Epidermal melanocyte (primary cell): ENCODE results near the gene C1orf226.
A peak's percentile ranks its signal among the peaks of the same experiment; 100 is the strongest.

Experiments
- DNase-seq: peaks from one replicate; pipeline ENCODE4 v3.0.0; 2011; ENCODE audit warnings: low spot score; ENCODE audit not compliant: insufficient read length

The C1orf226 gene

DNA sequence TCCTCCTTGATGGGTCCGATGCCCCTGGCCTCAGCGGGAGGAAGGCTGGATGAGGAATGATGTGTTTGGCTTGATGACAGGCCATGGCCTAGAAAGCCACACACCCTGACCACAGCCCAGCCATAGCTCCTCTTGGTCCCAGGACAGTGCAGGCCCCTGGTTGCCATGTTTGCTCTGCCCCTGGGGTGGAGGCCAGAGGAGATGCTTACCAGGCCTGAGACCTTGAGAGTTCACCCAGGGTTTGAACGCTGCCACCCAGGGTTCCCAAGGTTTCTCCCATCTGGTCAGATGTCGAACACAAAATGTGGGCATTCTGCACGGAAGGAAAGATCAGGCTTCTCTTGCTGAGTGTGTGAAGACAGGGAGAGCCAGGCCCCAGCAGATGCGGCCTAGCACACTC lies 2.6 kb downstream of the C1orf226 start:
- no peak for DNase-seq

DNA sequence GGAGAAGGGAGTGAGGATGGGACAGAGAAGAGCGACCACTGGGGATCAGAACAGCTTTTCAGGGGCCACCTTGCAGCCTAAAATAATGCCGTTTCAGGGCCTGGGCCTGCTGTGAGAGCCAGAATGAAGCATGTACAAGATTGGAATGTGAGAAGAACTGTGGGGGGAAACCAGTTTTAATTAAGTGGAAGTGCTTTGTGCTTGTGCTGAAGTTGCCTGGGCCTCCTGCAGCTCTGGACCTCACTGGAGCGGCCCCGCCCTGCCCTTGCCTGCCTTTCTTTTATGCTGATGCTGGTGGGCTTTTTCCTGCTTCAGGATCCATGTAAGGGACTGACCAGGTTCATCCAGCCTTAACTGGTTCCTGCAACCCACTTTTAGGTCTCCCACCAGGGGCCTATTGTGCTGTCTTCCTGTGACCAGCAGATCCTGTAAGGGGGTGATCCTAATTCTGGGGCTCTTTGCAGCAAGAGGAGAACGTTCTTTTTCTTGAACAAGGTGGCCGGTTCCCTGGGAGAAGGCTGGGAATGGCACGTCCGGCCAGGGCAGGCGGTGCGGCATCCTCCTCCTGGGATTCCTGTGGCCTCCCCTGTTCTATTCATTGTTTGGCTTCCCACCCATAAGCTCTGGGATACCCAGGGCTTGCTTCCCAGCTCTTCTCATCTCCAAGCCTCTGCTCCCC lies 3.2 kb downstream of the C1orf226 start:
- no peak for DNase-seq

DNA sequence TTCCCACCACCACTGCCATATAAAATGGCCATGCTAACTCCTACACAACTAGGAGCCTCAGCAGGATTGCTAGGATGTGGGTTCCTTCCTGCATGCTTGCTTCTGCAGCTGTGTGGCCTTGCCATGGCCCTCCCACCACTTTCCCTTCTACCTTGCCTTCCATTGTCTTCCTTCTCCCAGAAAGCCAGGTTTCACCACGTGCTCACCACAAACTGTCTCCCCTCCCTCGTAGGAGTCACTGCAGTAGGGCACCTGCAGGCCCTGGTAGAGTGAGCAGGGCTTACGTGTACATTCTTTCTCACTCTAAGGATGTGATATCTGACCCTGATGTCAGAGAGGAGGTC lies 3.7 kb downstream of the C1orf226 start:
- DNase-seq: no peak

DNA sequence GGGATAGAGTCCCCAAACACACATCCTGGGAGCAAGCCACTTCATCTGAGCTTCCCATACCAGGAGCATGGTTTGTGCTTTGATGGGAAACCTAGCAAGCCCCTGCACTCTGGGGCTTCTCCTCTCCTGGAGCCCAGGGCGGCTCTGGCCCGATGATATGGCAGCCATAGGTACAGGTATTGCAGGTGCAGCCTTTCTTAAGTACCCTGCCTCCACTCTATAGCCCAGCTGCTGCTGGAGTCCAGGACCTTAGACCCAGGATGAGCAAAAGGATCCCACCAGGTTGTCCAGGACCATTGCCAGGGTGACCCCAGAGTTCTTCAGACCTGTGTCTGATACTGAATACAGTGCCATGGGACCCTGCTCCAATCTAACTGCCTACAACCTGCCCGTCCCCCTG lies 4.2 kb downstream of the C1orf226 start:
- DNase-seq: peak; percentile 10

DNA sequence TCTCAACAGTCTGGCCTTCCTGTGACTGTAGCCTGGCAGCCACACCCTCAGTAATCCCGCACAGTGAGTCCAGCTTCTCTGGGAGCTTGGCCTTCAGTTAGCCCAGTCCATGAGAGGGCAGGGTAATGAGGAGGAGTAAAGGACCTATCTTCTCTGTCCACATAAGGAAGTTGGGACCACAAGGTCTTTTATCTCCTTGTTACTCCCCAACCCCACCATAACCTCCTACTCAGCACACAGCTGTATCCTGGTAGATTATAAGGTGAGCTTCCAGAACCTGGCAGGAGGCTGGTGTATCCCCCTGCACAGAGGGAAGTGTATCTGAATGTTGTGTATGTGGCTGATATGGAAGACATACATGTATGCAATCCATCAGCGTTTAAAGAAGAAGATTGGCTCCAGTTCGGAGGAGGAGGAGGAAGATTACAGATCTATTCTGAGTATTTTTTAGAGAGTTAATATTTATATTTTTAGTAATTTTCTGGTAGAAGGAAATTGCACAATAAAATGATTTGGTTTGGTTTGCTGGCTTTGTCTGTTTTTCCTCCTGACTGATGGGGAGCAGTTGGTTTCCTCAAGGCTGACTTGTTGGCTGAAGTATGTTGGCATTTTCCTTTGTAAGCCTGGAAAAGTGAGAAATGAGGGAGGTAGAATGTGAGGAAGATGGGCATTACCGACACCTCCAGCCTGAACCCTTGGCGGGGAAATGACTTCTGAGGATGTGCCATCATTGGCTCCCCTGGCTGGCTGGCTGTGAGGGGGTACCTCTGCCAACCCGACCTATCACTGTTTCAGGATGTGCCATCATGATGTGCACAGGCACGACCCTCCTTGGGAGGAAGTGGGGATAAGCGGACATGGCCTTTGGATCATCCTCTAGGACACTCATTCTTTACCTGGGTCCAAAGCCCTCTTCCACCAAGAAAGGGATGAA lies 5.0 kb downstream of the C1orf226 start:
- peak; percentile 8 for DNase-seq

DNA sequence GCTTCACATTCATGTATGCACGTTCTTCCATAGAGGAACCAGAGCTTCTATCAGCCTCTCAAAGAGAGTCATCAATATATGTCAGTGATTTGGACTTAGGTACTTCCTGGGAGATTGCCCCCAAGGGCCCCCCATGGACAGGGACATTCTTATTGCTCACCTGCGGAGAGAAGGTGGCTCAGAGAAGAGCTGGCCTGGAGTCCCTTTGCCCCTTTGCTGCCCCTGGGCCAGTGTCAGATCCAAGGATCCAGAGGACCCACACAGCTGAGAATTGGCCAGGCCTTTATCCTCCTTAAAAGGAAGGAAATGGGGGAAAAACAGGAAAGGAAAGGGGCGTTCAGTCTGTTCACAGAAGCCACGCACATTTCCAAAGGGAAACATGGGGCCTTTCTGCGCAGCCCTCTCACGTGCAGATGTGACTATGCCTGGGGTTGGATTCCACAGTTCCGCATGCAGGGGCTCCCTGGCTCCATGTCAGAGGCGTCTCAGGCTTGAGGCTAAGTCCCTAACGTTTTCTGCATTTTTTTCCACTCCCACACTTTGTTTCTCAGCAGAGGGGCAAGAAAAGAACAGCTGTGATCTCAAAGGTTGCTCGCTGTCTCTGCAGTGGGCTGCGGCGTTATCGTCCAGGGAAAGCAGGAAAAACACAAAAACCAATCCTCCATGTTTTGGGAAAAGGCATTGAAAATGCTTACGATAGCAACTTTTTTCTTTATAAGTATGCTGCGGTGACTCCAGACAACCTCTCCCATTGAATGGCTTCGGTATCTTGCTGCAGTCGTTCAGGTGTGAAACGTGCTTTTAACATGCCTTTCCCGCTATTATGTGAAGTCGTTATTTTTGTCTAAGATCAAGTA lies 5.9 kb downstream of the C1orf226 start:
- no peak for DNase-seq

DNA sequence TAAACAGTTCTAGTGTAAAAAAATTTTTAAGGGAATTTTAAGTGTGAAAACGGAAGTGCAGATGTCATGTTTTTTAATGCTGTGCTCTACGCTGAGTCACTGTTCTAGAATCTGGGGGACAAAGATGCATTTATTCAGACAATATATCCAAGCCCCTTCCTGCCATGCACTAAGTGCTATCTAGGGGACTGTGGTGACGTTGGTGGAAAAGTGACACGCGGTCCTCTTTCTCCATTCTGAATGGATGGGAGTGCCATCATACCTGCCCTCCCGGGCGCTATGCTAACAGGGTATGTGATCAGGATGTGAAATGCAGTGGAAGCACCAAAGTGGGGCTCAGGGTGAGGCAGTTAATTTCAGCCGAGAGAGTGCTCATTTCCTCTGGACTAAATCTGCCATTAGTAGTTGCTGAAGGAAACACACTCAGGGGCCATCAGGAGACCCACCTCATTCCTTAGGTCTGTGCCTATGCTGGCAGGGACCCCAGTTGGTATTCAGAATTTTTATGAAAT lies 6.6 kb downstream of the C1orf226 start:
- peak; percentile 8 for DNase-seq

DNA sequence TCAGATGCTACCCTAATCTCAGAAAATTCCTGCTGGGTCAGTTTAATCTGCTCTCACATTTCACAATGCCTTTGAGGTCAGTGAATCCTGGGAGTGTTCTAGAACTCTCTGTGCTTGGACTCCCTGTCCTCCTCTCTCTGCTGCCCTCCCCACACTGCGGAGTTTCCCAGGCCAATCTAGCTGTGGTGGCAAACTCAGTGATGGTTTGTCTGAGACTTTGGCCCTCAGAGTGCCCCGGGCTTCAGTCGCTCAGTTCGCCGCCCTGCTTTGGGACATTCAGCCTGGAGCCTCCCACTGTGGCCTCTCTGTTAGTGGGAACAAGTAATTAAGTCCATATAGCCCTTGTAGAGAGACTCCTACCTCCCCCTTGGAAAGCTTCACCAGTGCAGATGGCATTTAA lies 7.1 kb downstream of the C1orf226 start:
- DNase-seq: peak; percentile 8

DNA sequence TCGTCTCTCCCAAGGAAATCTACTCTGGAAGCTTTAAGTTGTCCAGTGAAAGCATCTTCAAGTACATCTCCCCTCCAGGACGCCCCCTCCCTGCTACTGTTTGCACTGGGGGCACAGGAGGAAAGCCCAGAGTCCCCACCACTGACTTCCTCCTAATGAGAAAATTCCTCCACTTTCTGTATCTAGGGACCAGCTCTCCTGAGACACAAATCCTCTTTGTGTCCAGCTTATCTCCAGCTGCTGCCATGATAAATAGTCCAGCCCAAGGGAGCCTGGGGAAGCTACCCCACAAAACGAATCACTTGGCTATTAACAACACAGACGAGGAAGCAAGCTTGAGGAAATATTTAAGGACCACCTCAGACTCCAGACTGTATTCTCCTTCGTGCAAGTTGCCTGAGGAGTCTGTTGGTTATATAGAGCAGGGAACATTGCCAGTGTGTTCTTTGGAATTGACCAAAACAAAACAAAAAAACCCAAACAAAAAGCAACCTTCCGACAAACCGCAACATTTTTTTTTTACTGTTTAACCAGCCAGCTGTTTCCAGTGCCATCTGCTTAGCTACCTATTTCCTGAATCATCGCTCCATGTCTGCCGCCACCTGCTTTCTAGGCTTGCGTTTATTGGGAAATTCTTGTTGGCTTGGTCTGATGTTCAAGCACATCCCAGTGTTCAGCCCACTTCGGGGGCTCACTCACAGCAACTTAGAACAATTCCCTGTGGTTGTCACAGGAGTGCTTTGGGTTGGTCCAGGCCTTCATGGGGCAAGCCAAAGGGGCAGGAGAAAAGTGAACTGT lies 7.7 kb downstream of the C1orf226 start:
- peak; percentile 19 for DNase-seq

DNA sequence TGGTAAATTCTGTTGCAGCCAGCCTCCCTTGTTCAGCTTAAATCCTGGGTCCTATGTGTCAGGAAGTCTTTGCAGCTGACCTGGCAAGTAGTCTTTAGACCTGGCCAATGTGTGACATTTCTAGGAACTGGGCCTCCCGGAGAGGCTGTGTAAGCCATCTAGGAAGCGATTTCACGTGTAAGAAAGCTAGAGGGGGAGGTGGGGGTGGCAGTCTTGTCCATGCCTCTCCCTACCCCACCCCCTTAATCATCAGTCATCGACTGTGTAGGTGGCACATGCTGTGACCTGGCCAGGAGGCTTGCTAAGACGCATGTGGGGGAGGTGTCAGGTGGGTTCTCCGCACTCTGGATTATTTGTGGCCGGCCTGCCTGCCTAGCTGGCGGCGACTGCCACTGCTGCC lies 8.4 kb downstream of the C1orf226 start:
- DNase-seq: no peak

DNA sequence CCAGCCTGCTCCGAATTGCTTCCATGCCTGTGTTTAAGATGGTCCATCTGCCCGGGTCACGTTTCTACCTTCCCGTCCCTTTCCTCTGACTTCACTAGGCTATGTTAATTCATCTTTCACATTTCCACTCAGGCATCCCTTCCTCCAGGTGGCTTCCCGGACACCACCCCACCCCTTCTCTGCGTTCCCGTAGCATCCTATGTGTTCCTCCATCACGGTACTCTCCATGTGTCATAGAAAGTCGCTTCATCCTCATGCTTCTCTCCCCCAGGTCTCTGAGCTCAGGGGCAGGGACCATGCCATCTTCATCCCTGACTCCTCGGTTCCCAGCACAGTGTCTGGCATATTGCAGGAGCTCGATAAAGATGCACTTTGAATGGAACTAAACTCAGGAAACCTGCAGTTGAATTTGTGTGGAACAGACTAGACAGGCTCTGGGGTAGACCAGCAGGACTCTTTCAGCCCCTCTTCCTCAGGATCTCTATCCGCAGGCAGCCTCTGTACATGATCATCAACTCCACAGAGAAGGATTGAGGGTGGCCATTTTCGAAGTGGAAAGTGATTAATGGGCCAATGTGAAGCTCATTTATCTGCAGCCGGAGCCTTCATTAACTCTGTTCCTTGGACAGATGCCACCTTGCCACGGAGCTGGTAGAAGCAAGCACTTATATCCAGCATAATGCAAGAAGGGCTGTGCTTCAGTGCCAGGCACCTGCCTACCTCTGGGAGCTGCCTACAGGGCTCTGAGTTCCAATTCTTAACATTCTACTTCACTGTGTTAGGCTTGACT lies 9.1 kb downstream of the C1orf226 start:
- DNase-seq: no peak

DNA sequence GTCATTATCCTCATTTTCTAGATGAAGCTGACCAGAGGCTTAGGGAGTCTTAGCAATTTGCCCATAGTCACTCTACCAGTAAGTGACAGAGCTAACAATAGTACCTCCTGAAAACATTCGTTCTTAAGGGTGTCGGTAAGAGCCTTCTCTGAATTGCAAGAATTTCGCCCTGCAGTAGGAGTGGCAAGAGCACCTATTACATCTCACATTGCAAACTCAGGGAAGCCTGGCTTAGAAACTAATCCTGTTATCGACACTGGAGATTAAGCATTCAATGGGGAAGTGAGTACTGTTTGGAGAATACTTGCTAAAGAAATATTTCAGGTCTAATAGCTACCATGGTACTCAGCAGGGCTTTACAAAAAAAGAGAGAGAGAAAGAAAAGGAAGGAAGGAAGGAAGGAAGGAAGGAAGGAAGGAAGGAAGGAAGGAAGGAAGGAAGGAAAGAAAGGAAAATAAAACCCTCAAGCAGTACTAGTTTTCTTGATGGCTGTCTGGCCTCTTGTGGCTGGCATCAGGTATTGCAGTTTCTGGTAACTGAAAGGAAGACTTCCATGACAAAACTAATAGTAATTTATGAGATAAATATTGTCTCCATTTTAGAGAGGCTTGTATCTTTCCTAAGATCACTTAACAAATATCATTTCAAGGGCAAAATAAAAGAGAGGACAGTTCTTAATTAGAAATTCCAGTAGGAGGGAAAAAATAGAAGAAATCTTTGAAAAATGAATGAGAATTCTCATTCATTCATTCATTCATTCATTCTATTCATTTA lies 10.4 kb downstream of the C1orf226 start:
- DNase-seq: peak; percentile 54

DNA sequence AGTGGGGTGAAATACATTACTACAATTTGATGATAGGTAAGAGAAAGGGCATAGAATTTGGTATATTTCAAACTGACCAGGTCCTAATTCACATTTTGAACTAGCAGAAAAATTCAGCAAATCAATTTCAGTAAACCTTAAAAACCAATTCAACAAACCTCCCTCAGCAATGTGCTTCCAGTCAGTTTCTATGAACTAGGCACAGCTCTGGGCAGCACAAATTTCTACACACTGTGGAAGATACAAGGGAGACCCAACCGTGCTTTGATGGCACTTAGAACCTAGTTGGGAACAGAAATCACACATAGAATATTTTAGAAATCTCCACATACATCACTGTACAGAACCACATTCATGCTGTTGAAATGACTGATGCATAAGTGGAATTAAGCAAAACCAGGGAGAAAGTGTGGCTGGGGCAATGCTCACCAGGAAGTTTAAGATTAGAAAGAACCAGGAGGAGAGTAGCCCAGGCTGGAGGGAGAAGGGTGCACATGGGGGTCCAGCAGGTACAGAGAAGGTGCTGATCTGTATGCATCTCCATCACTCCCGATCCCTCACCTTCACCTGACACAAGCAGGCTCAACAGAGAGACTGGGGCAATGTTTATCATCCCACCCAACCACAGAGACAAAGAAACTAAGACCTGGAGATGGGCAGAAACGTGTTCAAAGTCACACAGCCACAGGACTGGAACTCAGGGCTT lies 14.8 kb downstream of the C1orf226 start:
- no peak for DNase-seq

DNA sequence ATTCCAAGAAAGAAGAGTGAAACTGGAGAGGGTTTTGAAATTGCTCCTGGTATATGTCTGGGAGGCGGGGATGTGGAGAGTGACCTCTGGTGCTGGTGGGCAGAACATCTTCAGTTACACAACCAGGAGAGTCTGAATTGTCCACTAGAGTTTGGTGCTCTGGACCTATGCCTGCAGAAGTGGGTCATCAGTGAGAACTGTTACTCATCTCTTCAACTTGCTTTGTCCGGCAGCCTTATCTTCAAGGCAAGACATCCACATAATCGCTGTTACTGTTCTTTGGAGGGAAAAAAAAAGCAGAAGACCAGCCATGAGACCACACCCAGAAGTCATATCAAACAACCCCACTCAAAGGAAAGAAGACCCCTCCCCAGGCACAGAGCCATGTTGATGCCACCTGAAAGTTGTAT lies 15.5 kb downstream of the C1orf226 start:
- no peak for DNase-seq

DNA sequence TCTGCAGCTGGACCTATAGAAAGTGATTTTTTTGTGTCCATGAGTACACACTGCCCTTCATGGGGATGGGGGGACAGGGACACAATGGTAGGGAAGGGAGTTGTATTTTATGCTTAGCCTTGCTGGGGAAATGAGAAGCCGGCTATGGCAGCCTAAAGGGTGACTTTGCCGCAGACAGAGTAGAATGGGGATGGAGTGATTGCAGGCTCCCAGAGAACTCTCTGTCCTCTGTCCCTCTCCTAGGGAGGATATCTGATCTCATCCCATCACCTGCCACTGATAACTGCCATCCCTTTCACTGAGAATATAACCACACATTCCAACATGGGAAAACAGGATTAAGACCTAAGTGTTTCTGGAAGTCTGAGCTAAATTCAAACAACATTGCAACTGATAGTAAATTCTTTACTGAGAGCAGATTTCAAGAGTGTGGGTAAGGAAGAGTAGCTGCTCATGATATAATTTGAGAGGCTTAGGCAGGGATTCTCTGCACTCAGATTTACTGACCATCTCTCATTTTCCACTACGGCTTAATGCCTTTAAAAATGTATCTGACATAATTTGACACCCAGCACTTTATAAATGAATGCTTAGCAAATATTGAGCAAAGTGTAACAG lies 16.5 kb downstream of the C1orf226 start:
- no peak for DNase-seq

DNA sequence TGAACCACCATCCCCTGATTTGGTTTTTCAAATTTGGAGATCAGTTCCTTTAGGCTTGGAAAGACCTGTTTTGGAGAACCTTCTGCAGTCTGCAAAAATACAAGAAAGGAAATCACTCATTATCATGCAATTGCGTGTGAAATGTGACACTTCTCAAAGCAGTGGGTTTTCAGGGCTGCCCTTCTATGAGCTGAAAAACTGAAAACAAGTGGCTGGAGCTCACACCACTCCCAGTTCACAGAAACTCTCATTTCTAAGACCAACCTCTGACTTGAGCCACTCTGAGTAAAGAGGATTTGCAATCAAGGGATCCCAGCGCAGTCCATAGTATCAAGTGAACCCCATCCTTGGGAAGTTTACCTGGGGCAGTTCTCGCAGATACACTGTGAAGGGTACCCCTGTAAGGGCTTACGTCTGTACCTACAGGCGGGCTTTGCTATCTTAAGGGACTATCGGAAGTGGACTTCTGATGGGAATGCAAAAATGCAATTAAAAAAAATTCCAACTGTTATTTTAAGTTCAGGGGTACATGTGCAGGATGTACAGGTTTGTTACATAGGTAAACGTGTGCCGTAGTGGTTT lies 17.6 kb downstream of the C1orf226 start:
- no peak for DNase-seq

DNA sequence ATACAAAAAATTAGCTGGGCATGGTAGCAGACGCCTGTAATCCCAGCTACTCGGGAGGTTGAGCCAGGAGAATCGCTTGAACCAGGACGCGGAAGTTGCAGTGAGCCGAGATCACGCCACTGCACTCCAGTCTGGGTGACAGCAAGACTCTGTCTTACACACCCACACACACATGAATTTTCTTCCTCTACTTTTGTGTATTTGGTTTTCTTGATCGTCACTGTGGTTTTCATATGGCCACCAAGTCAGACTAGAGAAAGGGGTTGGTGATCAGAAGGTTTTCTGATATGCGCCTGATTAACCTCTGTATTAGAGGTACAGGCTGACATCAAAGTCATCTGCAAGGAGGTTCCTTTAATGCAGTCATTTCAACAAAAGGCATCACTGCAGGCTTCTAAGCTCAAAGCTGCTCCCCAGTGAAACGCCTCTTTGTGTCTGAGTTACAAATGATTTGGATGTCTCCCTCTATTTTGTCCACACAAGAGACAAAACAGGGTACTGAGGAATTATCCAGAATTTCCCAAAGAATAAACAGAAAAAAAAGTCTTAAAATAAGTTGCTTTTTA lies 19.3 kb downstream of the C1orf226 start:
- DNase-seq: no peak
